Measurements from ENCODE around the gene F10. TPM values are rescaled to one million over a fixed set of nuclear protein-coding genes. Genes with fewer than 3 reads are reported as not detected.

F10 gene
- total and polyA plus RNA-seq, 2 experiments from 2014 or later = 0.76 to 1.6 TPM

- H3K36me3 ChIP-seq (ENCODE audit: insufficient read depth) = no peaks in the 10 kb centered on the region
- Mint-ChIP-seq H3K36me3 (ENCODE audit: low read depth) (no peaks in the 10 kb centered on the region), H3K9me3 (no peaks in the 10 kb centered on the region), H3K4me1 (peaks cover under 1% of the 10 kb centered on the region; the same call in 2 of the 3 replicates), H3K27me3 (ENCODE audit: insufficient read depth, low read depth, poor library complexity) (peaks cover 2% of the 10 kb centered on the region), H3K27ac (no peak overlapping the region), H3K4me3 (no peak overlapping the region)
- ATAC-seq (no peak), DNase-seq (ENCODE audit: low spot score) (no peak)
- no peak overlapping the region for H3K27ac ChIP-seq (ENCODE audit: low read depth)
- no peak overlapping the region; the same call in 1 of the 2 replicates for H2AFZ ChIP-seq
- no peak overlapping the region for H3K4me3 ChIP-seq
- no peaks in the 10 kb centered on the region for H3F3A ChIP-seq (replicated peaks; ENCODE audit: low read depth)
- no peak overlapping the region for H3K4me2 ChIP-seq
- H3K9me2 ChIP-seq (ENCODE audit: insufficient read depth) = no peaks in the 10 kb centered on the region
- TF ChIP-seq STAT1 (IDR thresholded peaks at IDR 0.05; ENCODE audit: unreplicated experiment) (no peak), JUNB (IDR thresholded peaks at IDR 0.05; ENCODE audit: unreplicated experiment) (no peak), NANOG (IDR thresholded peaks at IDR 0.05; ENCODE audit: borderline replicate concordance) (no peak), CREB1 (CRISPR knock-in tag; IDR thresholded peaks at IDR 0.05; ENCODE audit: low read depth) (no peak), POLR2AphosphoS5 (IDR thresholded peaks at IDR 0.05; ENCODE audit: low read depth) (no peak), ZNF331 (CRISPR knock-in tag; IDR thresholded peaks at IDR 0.05; ENCODE audit: low read depth) (no peak), ZNF114 (CRISPR knock-in tag; IDR thresholded peaks at IDR 0.05) (no peak), ETS1 (IDR thresholded peaks at IDR 0.05) (no peak), EZH2 (IDR thresholded peaks at IDR 0.05; ENCODE audit: low read depth, unreplicated experiment) (no peak), EZH2phosphoT487 (IDR thresholded peaks at IDR 0.05; ENCODE audit: unreplicated experiment) (no peak)
- TF ChIP-seq, protein P1, sequence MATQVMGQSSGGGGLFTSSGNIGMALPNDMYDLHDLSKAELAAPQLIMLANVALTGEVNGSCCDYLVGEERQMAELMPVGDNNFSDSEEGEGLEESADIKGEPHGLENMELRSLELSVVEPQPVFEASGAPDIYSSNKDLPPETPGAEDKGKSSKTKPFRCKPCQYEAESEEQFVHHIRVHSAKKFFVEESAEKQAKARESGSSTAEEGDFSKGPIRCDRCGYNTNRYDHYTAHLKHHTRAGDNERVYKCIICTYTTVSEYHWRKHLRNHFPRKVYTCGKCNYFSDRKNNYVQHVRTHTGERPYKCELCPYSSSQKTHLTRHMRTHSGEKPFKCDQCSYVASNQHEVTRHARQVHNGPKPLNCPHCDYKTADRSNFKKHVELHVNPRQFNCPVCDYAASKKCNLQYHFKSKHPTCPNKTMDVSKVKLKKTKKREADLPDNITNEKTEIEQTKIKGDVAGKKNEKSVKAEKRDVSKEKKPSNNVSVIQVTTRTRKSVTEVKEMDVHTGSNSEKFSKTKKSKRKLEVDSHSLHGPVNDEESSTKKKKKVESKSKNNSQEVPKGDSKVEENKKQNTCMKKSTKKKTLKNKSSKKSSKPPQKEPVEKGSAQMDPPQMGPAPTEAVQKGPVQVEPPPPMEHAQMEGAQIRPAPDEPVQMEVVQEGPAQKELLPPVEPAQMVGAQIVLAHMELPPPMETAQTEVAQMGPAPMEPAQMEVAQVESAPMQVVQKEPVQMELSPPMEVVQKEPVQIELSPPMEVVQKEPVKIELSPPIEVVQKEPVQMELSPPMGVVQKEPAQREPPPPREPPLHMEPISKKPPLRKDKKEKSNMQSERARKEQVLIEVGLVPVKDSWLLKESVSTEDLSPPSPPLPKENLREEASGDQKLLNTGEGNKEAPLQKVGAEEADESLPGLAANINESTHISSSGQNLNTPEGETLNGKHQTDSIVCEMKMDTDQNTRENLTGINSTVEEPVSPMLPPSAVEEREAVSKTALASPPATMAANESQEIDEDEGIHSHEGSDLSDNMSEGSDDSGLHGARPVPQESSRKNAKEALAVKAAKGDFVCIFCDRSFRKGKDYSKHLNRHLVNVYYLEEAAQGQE (IDR thresholded peaks at IDR 0.05; ENCODE audit: unreplicated experiment) = no peak
- TF ChIP-seq, protein P2, sequence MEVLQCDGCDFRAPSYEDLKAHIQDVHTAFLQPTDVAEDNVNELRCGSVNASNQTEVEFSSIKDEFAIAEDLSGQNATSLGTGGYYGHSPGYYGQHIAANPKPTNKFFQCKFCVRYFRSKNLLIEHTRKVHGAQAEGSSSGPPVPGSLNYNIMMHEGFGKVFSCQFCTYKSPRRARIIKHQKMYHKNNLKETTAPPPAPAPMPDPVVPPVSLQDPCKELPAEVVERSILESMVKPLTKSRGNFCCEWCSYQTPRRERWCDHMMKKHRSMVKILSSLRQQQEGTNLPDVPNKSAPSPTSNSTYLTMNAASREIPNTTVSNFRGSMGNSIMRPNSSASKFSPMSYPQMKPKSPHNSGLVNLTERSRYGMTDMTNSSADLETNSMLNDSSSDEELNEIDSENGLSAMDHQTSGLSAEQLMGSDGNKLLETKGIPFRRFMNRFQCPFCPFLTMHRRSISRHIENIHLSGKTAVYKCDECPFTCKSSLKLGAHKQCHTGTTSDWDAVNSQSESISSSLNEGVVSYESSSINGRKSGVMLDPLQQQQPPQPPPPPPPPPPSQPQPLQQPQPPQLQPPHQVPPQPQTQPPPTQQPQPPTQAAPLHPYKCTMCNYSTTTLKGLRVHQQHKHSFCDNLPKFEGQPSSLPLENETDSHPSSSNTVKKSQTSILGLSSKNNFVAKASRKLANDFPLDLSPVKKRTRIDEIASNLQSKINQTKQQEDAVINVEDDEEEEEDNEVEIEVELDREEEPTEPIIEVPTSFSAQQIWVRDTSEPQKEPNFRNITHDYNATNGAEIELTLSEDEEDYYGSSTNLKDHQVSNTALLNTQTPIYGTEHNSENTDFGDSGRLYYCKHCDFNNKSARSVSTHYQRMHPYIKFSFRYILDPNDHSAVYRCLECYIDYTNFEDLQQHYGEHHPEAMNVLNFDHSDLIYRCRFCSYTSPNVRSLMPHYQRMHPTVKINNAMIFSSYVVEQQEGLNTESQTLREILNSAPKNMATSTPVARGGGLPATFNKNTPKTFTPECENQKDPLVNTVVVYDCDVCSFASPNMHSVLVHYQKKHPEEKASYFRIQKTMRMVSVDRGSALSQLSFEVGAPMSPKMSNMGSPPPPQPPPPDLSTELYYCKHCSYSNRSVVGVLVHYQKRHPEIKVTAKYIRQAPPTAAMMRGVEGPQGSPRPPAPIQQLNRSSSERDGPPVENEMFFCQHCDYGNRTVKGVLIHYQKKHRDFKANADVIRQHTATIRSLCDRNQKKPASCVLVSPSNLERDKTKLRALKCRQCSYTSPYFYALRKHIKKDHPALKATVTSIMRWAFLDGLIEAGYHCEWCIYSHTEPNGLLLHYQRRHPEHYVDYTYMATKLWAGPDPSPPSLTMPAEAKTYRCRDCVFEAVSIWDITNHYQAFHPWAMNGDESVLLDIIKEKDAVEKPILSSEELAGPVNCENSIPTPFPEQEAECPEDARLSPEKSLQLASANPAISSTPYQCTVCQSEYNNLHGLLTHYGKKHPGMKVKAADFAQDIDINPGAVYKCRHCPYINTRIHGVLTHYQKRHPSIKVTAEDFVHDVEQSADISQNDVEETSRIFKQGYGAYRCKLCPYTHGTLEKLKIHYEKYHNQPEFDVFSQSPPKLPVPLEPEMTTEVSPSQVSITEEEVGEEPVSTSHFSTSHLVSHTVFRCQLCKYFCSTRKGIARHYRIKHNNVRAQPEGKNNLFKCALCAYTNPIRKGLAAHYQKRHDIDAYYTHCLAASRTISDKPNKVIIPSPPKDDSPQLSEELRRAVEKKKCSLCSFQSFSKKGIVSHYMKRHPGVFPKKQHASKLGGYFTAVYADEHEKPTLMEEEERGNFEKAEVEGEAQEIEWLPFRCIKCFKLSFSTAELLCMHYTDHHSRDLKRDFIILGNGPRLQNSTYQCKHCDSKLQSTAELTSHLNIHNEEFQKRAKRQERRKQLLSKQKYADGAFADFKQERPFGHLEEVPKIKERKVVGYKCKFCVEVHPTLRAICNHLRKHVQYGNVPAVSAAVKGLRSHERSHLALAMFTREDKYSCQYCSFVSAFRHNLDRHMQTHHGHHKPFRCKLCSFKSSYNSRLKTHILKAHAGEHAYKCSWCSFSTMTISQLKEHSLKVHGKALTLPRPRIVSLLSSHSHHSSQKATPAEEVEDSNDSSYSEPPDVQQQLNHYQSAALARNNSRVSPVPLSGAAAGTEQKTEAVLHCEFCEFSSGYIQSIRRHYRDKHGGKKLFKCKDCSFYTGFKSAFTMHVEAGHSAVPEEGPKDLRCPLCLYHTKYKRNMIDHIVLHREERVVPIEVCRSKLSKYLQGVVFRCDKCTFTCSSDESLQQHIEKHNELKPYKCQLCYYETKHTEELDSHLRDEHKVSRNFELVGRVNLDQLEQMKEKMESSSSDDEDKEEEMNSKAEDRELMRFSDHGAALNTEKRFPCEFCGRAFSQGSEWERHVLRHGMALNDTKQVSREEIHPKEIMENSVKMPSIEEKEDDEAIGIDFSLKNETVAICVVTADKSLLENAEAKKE (CRISPR knock-in tag; IDR thresholded peaks at IDR 0.05) = no peak
- TF ChIP-seq, protein P3, sequence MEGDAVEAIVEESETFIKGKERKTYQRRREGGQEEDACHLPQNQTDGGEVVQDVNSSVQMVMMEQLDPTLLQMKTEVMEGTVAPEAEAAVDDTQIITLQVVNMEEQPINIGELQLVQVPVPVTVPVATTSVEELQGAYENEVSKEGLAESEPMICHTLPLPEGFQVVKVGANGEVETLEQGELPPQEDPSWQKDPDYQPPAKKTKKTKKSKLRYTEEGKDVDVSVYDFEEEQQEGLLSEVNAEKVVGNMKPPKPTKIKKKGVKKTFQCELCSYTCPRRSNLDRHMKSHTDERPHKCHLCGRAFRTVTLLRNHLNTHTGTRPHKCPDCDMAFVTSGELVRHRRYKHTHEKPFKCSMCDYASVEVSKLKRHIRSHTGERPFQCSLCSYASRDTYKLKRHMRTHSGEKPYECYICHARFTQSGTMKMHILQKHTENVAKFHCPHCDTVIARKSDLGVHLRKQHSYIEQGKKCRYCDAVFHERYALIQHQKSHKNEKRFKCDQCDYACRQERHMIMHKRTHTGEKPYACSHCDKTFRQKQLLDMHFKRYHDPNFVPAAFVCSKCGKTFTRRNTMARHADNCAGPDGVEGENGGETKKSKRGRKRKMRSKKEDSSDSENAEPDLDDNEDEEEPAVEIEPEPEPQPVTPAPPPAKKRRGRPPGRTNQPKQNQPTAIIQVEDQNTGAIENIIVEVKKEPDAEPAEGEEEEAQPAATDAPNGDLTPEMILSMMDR (conservative IDR thresholded peaks at IDR 0.05; ENCODE audit: low read depth in 2 of 2) = no peak
- no peaks in the 10 kb centered on the region for H4K20me1 ChIP-seq (replicated peaks; ENCODE audit: insufficient read depth)
- no peaks in the 10 kb centered on the region for H3K79me2 ChIP-seq (replicated peaks; ENCODE audit: insufficient read depth)
- H3K27me3 ChIP-seq (ENCODE audit: insufficient read depth) = no peaks in the 10 kb centered on the region
- H3K4me1 ChIP-seq (ENCODE audit: insufficient read depth) = no peaks in the 10 kb centered on the region
Measured at GRCh38 chr13:113145911-113146598, 23.5 kb downstream of the F10 start.

Data from GM23338 (cell line).